Measurements from ENCODE around the gene DPYD. TPM values are rescaled to one million over a fixed set of nuclear protein-coding genes. Genes with fewer than 3 reads are reported as not detected.
A peak's percentile ranks its signal among the peaks of the same experiment; 100 is the strongest.

Gene DPYD
- total RNA-seq, 1 donor from 2014 or later = 12.6 TPM

DNA sequence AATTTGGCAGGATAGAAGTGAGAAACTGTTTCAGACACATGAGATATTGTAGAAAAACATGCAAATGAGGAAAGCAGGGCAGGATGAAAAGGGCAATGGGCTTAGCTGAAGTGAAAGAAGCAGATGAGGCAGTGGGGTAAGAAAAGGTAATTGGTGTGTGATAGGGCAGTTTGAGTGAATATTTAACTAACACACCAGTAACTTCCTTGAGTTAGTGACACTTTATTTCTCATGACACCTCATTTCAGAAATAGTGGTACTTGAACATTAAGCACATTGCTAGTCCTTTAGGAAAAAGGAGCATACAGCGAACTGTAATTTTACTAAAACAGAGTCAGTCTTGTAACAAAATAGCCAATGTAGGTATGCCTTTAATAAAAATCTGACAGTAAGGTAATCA is 415.0 kb downstream of the DPYD start:
- intact Hi-C loops (cut with micrococcal nuclease) = loop anchor here (2.0 kb wide), 1 partner anchor 59 kb away; no protein-coding TSS in a partner anchor
- no peak overlapping the region for H3K27ac Mint-ChIP-seq
- TF ChIP-seq, protein P1, sequence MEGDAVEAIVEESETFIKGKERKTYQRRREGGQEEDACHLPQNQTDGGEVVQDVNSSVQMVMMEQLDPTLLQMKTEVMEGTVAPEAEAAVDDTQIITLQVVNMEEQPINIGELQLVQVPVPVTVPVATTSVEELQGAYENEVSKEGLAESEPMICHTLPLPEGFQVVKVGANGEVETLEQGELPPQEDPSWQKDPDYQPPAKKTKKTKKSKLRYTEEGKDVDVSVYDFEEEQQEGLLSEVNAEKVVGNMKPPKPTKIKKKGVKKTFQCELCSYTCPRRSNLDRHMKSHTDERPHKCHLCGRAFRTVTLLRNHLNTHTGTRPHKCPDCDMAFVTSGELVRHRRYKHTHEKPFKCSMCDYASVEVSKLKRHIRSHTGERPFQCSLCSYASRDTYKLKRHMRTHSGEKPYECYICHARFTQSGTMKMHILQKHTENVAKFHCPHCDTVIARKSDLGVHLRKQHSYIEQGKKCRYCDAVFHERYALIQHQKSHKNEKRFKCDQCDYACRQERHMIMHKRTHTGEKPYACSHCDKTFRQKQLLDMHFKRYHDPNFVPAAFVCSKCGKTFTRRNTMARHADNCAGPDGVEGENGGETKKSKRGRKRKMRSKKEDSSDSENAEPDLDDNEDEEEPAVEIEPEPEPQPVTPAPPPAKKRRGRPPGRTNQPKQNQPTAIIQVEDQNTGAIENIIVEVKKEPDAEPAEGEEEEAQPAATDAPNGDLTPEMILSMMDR (IDR thresholded peaks at IDR 0.05) = no peak

DNA sequence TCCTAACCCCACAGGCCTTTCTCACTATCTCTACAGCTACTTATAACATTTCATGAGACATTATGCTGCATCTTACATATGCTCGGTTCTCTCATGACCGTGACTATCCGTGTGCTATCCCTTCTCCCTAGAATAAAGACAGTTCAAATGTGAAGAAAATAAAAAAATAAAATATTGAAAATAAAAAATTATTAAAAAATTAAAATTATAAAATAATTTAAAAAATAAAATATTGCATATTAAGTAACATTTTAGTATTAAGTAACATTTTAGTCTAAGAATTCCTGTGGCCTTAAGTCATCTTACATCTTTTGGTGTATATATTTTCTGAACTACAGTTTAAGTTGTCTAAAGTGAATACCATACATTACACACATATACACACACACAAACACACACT is 415.5 kb downstream of the DPYD start:
- Mint-ChIP-seq H3K27ac (no peak overlapping the region), H3K27me3 (no peaks in the 10 kb centered on the region), H3K9me3 (no peaks in the 10 kb centered on the region), H3K4me3 (no peak overlapping the region), H3K4me1 (peaks cover 8% of the 10 kb centered on the region), H3K36me3 (ENCODE audit: low read depth) (no peaks in the 10 kb centered on the region)
- intact Hi-C loops (cut with micrococcal nuclease) = loop anchor here (2.0 kb wide), 1 partner anchor 60 kb away; no protein-coding TSS in a partner anchor
- TF ChIP-seq, protein P1 (IDR thresholded peaks at IDR 0.05) = no peak
- ATAC-seq (ENCODE audit: low read depth) (no peak), DNase-seq (no peak)
- CTCF ChIA-PET = no interaction called here
- POLR2A ChIA-PET = no interaction called here

More for the DNA sequence above, 415.0 kb downstream of the DPYD start:
- ChIA-PET CTCF (no interaction called here), POLR2A (no interaction called here)
- ATAC-seq (ENCODE audit: low read depth) = peak; percentile 60
- DNase-seq = no peak
- Mint-ChIP-seq H3K27me3 (no peaks in the 10 kb centered on the region), H3K36me3 (ENCODE audit: low read depth) (no peaks in the 10 kb centered on the region), H3K9me3 (no peaks in the 10 kb centered on the region), H3K4me1 (peaks cover 8% of the 10 kb centered on the region), H3K4me3 (no peak overlapping the region)

DNA sequence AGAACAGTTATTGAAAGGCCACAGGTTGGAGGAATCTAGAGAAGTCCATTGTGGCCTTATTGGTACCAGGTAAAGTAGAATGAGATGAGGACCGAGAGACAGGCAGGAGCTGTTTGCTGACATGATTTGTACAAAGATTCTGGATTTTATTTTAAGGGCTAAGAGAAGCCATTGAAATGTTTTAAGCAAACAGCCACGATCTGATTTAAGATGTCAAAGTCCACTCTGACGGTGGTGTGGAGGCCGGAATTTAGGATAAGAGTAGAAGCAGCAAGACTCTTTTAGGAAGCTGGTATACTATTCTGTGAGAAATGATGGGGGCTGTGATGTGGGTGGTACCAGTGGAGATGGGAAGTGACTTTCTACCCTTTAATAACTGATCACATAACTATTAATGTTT is 418.5 kb downstream of the DPYD start:
- H3K27ac Mint-ChIP-seq = no peak overlapping the region
- H3K36me3 Mint-ChIP-seq (ENCODE audit: low read depth) = no peaks in the 10 kb centered on the region
- no peak overlapping the region for H3K4me3 Mint-ChIP-seq
- intact Hi-C loops (cut with micrococcal nuclease) = no loop called here
- no peak for DNase-seq
- ChIA-PET CTCF (no interaction called here), POLR2A (no interaction called here)
- no peak for ATAC-seq (ENCODE audit: low read depth)
- peaks cover 8% of the 10 kb centered on the region for H3K4me1 Mint-ChIP-seq
- no peaks in the 10 kb centered on the region for H3K9me3 Mint-ChIP-seq
- H3K27me3 Mint-ChIP-seq = no peaks in the 10 kb centered on the region
- TF ChIP-seq, protein P1 (IDR thresholded peaks at IDR 0.05) = no peak

DNA sequence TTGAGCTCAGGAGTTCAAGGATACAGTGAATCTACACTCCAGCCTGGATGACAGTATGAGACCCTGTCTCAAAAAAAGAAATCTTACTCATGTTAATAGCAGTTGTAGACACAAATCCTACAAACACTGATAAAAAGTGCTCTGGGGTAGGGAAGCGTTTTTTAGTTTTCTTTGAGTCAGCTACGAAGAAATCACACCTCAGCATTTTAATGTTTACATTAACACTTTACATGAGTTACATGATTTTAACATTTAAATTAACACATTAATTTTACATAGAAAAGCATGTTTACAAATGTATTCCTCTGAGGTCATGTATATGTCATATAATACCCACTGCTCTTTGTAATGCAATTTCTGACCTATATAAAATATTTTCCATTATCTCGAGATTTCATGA is 419.2 kb downstream of the DPYD start:
- Mint-ChIP-seq H3K27ac (no peak overlapping the region), H3K4me3 (no peak overlapping the region), H3K4me1 (peaks cover 8% of the 10 kb centered on the region), H3K36me3 (ENCODE audit: low read depth) (no peaks in the 10 kb centered on the region), H3K9me3 (no peaks in the 10 kb centered on the region), H3K27me3 (no peaks in the 10 kb centered on the region)
- ChIA-PET POLR2A (no interaction called here), CTCF (interaction anchor here (0.6 kb wide), 1 partner anchor 24 kb away, joined by 3 read pairs; no protein-coding TSS in a partner anchor)
- ATAC-seq (ENCODE audit: low read depth) (no peak), DNase-seq (no peak)
- TF ChIP-seq, protein P1 (IDR thresholded peaks at IDR 0.05) = no peak
- intact Hi-C loops (cut with micrococcal nuclease) = no loop called here

DNA sequence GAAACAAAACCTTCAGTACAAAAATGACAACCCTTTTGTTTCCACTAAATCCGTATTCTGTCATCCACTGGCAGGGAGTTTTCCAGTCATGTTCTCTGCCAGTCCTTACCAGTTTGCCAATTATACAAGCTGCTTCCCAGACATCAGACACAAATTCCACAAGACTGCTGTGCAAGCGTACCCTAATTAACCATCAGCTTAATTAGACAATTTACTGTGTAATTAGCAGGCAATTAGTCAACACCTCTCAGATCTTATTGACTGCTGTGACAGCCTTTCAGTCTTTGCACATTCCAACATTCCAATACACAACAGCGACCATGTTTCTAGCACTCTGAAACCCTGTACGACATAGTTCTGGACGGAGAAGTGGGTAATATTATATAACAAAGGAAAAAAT is 420.1 kb downstream of the DPYD start:
- no peaks in the 10 kb centered on the region for H3K9me3 Mint-ChIP-seq

More for the DNA sequence above, 420.1 kb downstream of the DPYD start:
- Mint-ChIP-seq H3K4me1 (peaks cover 4% of the 10 kb centered on the region), H3K27ac (no peak overlapping the region), H3K4me3 (no peak overlapping the region), H3K36me3 (ENCODE audit: low read depth) (no peaks in the 10 kb centered on the region), H3K27me3 (no peaks in the 10 kb centered on the region)
- intact Hi-C loops (cut with micrococcal nuclease) = no loop called here
- CTCF ChIA-PET = no interaction called here
- DNase-seq (no peak), ATAC-seq (ENCODE audit: low read depth) (no peak)
- POLR2A ChIA-PET = no interaction called here
- TF ChIP-seq, protein P1 (IDR thresholded peaks at IDR 0.05) = no peak

Measured in activated B cell treated with CpG ODN at 0.5 μM for 24 hours (primary cell).